ENCODE measurements around the gene SREBF2. TPM values are rescaled to one million over a fixed set of nuclear protein-coding genes. Genes with fewer than 3 reads are reported as not detected.

Gene SREBF2
- total RNA-seq, 3 donors from 2014 or later (not counting 1 experiment from before 2014, with no cell fraction given), result 101 to 106 (median 105) TPM

- Mint-ChIP-seq H3K27ac (no peak within 1 kb of the TSS), H3K36me3 (no peaks in the 10 kb centered on the region), H3K4me3 (no peak within 1 kb of the TSS), H3K27me3 (ENCODE audit: low read depth in 2 of 2) (no peaks in the 10 kb centered on the region), H3K4me1 (peaks cover 0 to 2% of the 10 kb centered on the region in 2 donors), H3K9me3 (no peaks in the 10 kb centered on the region)
- Histone ChIP-seq H3K4me1 (ENCODE audit: control insufficient read depth, insufficient read depth, low read length) (peaks cover 5% of the 10 kb centered on the region), H3K36me3 (ENCODE audit: control insufficient read depth, insufficient read depth, low read length) (no peaks in the 10 kb centered on the region), H3K4me3 (ENCODE audit: low read length) (no peak within 1 kb of the TSS), H3K27ac (ENCODE audit: low read length) (no peak within 1 kb of the TSS), H3K27me3 (ENCODE audit: control insufficient read depth, insufficient read depth, low read length) (no peaks in the 10 kb centered on the region), H3K9me3 (ENCODE audit: control insufficient read depth, insufficient read depth, low read length) (no peaks in the 10 kb centered on the region)
- DNase-seq, result no peak
- 80% methylated on average over 16 of the region's 16 CpGs for WGBS (ENCODE audit: insufficient coverage)
- TF ChIP-seq CTCF (IDR thresholded peaks at IDR 0.05), result no peak
- ATAC-seq, result no peak
- intact Hi-C loops (cut with micrococcal nuclease), result no loop called here
Observed at GRCh38 chr22:41951898-41952474, 119.1 kb downstream of the SREBF2 start, which contains the start of gene SMIM45. Gene SMIM45 (plus strand): TSS chr22:41952150.

GRCh38 chr22:41952713-41953112, 119.8 kb downstream of the SREBF2 start:
- no peak for DNase-seq
- ATAC-seq, result no peak
- H3K27ac ChIP-seq (ENCODE audit: low read length), result no peak overlapping the region
- H3K9me3 Mint-ChIP-seq, result no peaks in the 10 kb centered on the region
- no peaks in the 10 kb centered on the region for H3K9me3 ChIP-seq (ENCODE audit: control insufficient read depth, insufficient read depth, low read length)
- H3K4me3 ChIP-seq (ENCODE audit: low read length), result no peak overlapping the region
- H3K27me3 Mint-ChIP-seq (ENCODE audit: low read depth in 2 of 2), result peaks cover 0 to 4% of the 10 kb centered on the region in 2 donors
- no peaks in the 10 kb centered on the region for H3K27me3 ChIP-seq (ENCODE audit: control insufficient read depth, insufficient read depth, low read length)
- peaks cover 4% of the 10 kb centered on the region for H3K4me1 ChIP-seq (ENCODE audit: control insufficient read depth, insufficient read depth, low read length)
- no peaks in the 10 kb centered on the region for H3K36me3 Mint-ChIP-seq
- intact Hi-C loops (cut with micrococcal nuclease), result no loop called here
- 94% methylated on average over 2 of the region's 2 CpGs for WGBS (ENCODE audit: insufficient coverage)
- TF ChIP-seq CTCF (IDR thresholded peaks at IDR 0.05), result no peak
- H3K4me3 Mint-ChIP-seq, result no peak overlapping the region
- H3K27ac Mint-ChIP-seq, result no peak overlapping the region
- no peaks in the 10 kb centered on the region for H3K36me3 ChIP-seq (ENCODE audit: control insufficient read depth, insufficient read depth, low read length)
- peaks cover 5% of the 10 kb centered on the region in 2 donors for H3K4me1 Mint-ChIP-seq

Other genes with a start within 250 kb of the SREBF2 start
- gene PMM1, start 243.3 kb upstream of the SREBF2 start, total RNA-seq, result 10 to 100 TPM; 13.1 to 20.4 (median 16.4) TPM
- 10 to 100 TPM; 15.0 to 22.2 (median 20.6) TPM for gene DESI1, start 212.1 kb upstream of the SREBF2 start, total RNA-seq
- 100 to 1,000 TPM; 134 to 142 (median 140) TPM for gene XRCC6, start 211.8 kb upstream of the SREBF2 start, total RNA-seq
- gene SNU13, start 144.2 kb upstream of the SREBF2 start, total RNA-seq, result 100 to 1,000 TPM in 2 of 3 donors, 10 to 100 TPM in 1; 100.0 to 106 (median 101) TPM
- 10 to 100 TPM; 44.7 to 75.6 (median 50.3) TPM for gene MEI1, start 133.6 kb upstream of the SREBF2 start, total RNA-seq
- gene CCDC134, start 32.4 kb upstream of the SREBF2 start, total RNA-seq, result 10 to 100 TPM; 16.4 to 22.1 (median 16.7) TPM
- under 1 TPM in 1 of 3 donors, not detected in 2; 0.24 TPM for gene SHISA8, start 82.0 kb downstream of the SREBF2 start, total RNA-seq
- gene TNFRSF13C, start 93.7 kb downstream of the SREBF2 start, total RNA-seq, result 1 to 10 TPM; 2.4 to 3.2 (median 2.7) TPM
- 1 to 10 TPM; 4.2 to 7.1 (median 6.1) TPM for gene CENPM, start 114.0 kb downstream of the SREBF2 start, total RNA-seq
- under 1 TPM in 1 of 3 donors, not detected in 2; 0.38 TPM for gene SEPTIN3, start 136.3 kb downstream of the SREBF2 start, total RNA-seq
- gene WBP2NL, start 165.7 kb downstream of the SREBF2 start, total RNA-seq, result 1 to 10 TPM; 1.7 to 3.6 (median 3.0) TPM
- 10 to 100 TPM; 12.8 to 15.7 (median 14.2) TPM for gene NAGA, start 237.7 kb downstream of the SREBF2 start, total RNA-seq
- gene PHETA2, start 241.1 kb downstream of the SREBF2 start, total RNA-seq, result 1 to 10 TPM; 1.2 to 2.3 (median 1.8) TPM
- 10 to 100 TPM; 37.7 to 51.0 (median 45.1) TPM for gene SMDT1, start 246.6 kb downstream of the SREBF2 start, total RNA-seq

Measured in natural killer cell (primary cell).